Esophagus squamous epithelium (tissue), 4 donors: ENCODE measurements around the gene OPCML.

ENCODE experiments used
- CTCF ChIP-seq, 6 experiments: fragments of 450-650 bp in 4 of 6; fragments of 200-600 bp in 2 of 6; sonication (generic) in 2 of 6; IDR thresholded peaks; one replicate each; pipeline ENCODE4 v1.5.1; 2016 to 2019; ENCODE audit warnings: antibody characterized with exemption in 6 of 6, mild to moderate bottlenecking in 4 of 6, moderate library complexity in 4 of 6
- POLR2A ChIP-seq, 4 donors: fragments of 450-650 bp; IDR thresholded peaks; one replicate each; pipeline ENCODE4 v1.6.1; 2017; ENCODE audit warnings: antibody characterized with exemption in 4 of 4, mild to moderate bottlenecking in 4 of 4, moderate library complexity in 3 of 4

- TF ChIP-seq CTCF (IDR thresholded peaks at IDR 0.05) (no peak), POLR2A (IDR thresholded peaks at IDR 0.05) (no peak)
Observed at GRCh38 chr11:133402551-133402950, 129.8 kb downstream of the OPCML start.
